ENCODE data around the gene KREMEN2. TPM values are rescaled to one million over a fixed set of nuclear protein-coding genes. Genes with fewer than 3 reads are reported as not detected.
A peak's percentile ranks its signal among the peaks of the same experiment; 100 is the strongest.

Gene KREMEN2
- total RNA-seq, 4 donors from 2014 or later, result not detected

DNA sequence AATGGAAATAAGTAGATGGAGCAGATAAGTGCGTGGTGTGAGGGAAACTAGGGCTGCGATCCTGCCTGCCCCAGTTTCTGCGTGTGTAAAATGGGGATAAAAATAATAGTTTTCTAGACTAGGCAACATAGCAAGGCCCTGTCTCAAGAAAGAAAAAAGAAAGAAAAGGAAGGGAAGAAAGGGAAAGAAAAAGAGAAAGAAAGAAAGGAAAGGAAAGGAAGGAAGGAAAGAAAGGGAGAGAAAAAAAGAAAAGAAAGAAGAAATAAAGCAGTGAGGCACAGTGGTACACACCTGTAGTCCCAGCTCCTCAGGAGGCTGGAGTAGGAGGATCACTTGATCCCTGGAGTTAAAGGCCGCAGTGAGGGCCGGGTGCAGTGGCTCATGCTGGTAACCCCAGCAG is 18.3 kb downstream of the KREMEN2 start:
- in situ Hi-C loops (cut with MboI; ENCODE audit: low sequenced_read_pairs in 4 of 4), result no loop called here

DNA sequence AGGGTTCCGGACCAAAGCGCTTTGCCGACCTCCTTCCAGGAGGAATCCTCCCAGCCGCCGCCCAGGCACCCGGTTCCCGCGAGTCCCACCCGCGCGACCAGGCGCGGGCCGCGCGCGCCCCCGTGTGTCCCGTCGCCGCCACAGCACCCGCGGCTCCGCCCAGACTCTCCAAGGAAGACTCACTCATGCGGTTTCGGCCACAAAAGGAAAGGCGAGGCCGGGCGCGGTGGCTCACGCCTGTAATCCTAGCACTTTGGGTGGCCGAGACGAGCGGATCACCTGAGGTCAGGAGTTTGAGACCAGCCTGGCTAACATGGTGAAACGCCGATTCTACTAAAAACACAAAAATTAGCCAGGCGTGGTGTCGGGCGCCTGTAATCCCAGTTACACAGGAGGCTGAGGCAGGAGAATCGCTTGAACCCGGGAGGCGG is 19.6 kb downstream of the KREMEN2 start:
- Histone ChIP-seq H3K27ac (no peak overlapping the region), H3K4me3 (peak overlapping the region in 3 of 4 donors; percentile 18 to 41 (median 34)), H3K9me3 (no peaks in the 10 kb centered on the region), H3K4me1 (peaks cover 25 to 28% of the 10 kb centered on the region in 2 donors), H3K27me3 (peaks cover 0 to 6% (median 3%) of the 10 kb centered on the region in 3 donors), H3K36me3 (no peaks in the 10 kb centered on the region)
- TF ChIP-seq POLR2A (IDR thresholded peaks at IDR 0.05), result no peak
- TF ChIP-seq, protein P1, sequence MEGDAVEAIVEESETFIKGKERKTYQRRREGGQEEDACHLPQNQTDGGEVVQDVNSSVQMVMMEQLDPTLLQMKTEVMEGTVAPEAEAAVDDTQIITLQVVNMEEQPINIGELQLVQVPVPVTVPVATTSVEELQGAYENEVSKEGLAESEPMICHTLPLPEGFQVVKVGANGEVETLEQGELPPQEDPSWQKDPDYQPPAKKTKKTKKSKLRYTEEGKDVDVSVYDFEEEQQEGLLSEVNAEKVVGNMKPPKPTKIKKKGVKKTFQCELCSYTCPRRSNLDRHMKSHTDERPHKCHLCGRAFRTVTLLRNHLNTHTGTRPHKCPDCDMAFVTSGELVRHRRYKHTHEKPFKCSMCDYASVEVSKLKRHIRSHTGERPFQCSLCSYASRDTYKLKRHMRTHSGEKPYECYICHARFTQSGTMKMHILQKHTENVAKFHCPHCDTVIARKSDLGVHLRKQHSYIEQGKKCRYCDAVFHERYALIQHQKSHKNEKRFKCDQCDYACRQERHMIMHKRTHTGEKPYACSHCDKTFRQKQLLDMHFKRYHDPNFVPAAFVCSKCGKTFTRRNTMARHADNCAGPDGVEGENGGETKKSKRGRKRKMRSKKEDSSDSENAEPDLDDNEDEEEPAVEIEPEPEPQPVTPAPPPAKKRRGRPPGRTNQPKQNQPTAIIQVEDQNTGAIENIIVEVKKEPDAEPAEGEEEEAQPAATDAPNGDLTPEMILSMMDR (IDR thresholded peaks at IDR 0.05 in 4 of 5, conservative IDR thresholded peaks at IDR 0.05 in 1 of 5), result peak; percentile 79 to 99 (median 83)
- ATAC-seq, result peak; percentile 67 to 70
- intact Hi-C loops (cut with DNase I; ENCODE audit: low total_unique reads), result no loop called here
- peak; percentile 53 to 77 for DNase-seq
- in situ Hi-C loops (cut with MboI; ENCODE audit: low sequenced_read_pairs in 4 of 4), result no loop called here

More for the DNA sequence above, 18.3 kb downstream of the KREMEN2 start:
- Histone ChIP-seq H3K9me3 (no peaks in the 10 kb centered on the region), H3K36me3 (no peaks in the 10 kb centered on the region), H3K4me1 (peaks cover 25 to 28% of the 10 kb centered on the region in 2 donors), H3K27ac (no peak overlapping the region), H3K4me3 (no peak overlapping the region), H3K27me3 (peaks cover 0 to 6% (median 3%) of the 10 kb centered on the region in 3 donors)
- TF ChIP-seq, protein P1 (IDR thresholded peaks at IDR 0.05 in 4 of 5, conservative IDR thresholded peaks at IDR 0.05 in 1 of 5), result no peak
- no peak for TF ChIP-seq POLR2A (IDR thresholded peaks at IDR 0.05)
- intact Hi-C loops (cut with DNase I; ENCODE audit: low total_unique reads), result no loop called here
- no peak for DNase-seq
- no peak for ATAC-seq

DNA sequence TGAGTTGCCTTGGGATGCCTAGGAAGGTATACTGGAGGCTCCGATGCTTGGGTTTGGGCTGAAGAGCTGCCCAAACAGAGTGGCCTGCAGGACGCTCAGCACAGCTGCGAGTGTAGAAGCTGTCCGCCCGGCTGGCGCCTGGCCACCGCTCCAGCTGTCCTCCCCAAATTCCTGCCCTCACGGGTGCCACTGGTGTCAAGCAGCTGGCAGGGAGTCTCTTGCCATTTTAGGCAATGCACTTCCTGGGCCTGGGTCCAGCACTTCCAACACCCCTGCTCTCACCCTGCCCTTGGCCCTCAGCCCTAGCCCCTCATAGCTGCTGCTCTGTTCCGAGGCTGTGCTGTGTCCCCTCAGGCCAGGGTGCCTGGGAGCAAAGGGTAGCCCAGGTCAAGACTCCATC is 21.4 kb downstream of the KREMEN2 start:
- no peak overlapping the region for H3K4me3 ChIP-seq
- peak; percentile 9 to 45 for ATAC-seq
- H3K27me3 ChIP-seq, result no peaks in the 10 kb centered on the region
- TF ChIP-seq, protein P1 (IDR thresholded peaks at IDR 0.05 in 4 of 5, conservative IDR thresholded peaks at IDR 0.05 in 1 of 5), result no peak
- no peak for TF ChIP-seq POLR2A (IDR thresholded peaks at IDR 0.05)
- in situ Hi-C loops (cut with MboI; ENCODE audit: low sequenced_read_pairs in 4 of 4) (no loop called here), intact Hi-C loops (cut with DNase I; ENCODE audit: low total_unique reads) (loop anchor here (1.0 kb wide), 1 partner anchor 24 kb away; no protein-coding TSS in a partner anchor)
- peaks cover 23 to 25% of the 10 kb centered on the region in 2 donors for H3K4me1 ChIP-seq
- DNase-seq, result peak in 1 of 2 donors; percentile 71
- H3K36me3 ChIP-seq, result no peaks in the 10 kb centered on the region
- peak overlapping the region; percentile 40 to 79 (median 66) for H3K27ac ChIP-seq
- no peaks in the 10 kb centered on the region for H3K9me3 ChIP-seq

DNA sequence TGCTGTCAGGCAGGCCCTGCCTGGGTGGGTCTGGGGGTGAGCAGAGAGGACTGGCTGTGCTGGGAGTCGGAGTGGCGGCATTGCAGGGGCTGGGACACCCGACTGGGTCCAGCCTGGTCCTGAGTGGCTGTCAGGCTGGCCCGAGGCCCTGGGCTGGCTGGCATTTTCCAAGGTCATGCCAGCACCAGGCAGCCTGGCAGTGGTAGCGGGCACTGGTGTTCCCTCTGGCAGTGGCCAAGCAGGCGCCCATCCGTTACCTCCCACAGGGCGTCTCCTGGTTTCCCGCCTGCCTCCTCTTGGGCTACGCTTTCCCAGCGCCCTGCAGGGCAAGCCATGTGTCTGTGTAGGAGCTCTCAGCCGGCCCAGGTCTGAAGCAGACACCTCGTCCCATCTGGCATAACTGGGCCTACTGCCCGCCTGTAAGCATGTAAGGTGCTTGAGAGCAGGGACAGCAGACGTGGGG is 21.8 kb downstream of the KREMEN2 start:
- ATAC-seq (peak; percentile 11 to 60), DNase-seq (peak in 1 of 2 donors; percentile 75)
- peaks cover 23% of the 10 kb centered on the region in 2 donors for H3K4me1 ChIP-seq
- H3K4me3 ChIP-seq, result no peak overlapping the region
- TF ChIP-seq, protein P1 (IDR thresholded peaks at IDR 0.05 in 4 of 5, conservative IDR thresholded peaks at IDR 0.05 in 1 of 5), result no peak
- TF ChIP-seq POLR2A (IDR thresholded peaks at IDR 0.05), result no peak
- no peaks in the 10 kb centered on the region for H3K9me3 ChIP-seq
- H3K27ac ChIP-seq, result peak overlapping the region; percentile 40 to 79 (median 66)
- intact Hi-C loops (cut with DNase I; ENCODE audit: low total_unique reads), result loop anchor here (1.0 kb wide), 2 partner anchors 25 to 45 kb away; no protein-coding TSS in a partner anchor
- H3K36me3 ChIP-seq, result no peaks in the 10 kb centered on the region
- no peaks in the 10 kb centered on the region for H3K27me3 ChIP-seq
- in situ Hi-C loops (cut with MboI; ENCODE audit: low sequenced_read_pairs in 4 of 4), result no loop called here
